DMS53 treated with DMSO at 0.1 percent for 48 hours (cell line): Measurements from ENCODE around the gene SCP2.

Experiments
- DNase-seq: peaks from one replicate; lab custom pipeline; 2025; ENCODE audit not compliant: unreplicated experiment; lab: John Stamatoyannopoulos, UW

SCP2 gene

DNA sequence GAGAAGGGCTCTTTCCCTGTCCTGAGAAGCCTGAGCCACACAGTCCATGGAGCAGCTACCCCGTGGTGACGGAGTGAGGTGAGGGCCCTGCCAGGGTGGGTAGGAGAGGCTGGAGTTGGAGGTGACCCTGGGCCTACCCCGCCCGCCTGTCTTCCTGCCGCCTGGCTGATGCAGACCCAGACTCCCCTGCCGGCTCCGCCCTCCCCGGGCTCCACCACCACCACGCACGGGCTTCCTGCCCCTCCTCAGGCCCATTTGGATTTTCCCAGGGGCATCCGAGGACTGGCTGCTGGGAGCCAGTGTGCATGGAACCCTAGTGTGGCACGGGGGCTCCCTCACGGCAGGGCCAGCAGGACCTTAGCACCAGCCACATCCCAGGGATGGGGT is 167.4 kb downstream of the SCP2 start:
- DNase-seq, result no peak
